Fibroblast of skin of left quadriceps (primary cell): ENCODE data around the gene UCKL1.
"Not testable (repeated sequence)": the region's sequence is repeated elsewhere in the genome, so short reads cannot be mapped to it uniquely, and the experiment has no call there.

Experiments
- DNase-seq, 2 experiments: peaks; one replicate each; pipeline ENCODE4 v3.0.0-alpha.2; 2013; ENCODE audit warnings: low read depth in 2 of 2

UCKL1 gene

GRCh38 chr20:63942969-63943807 lies 13.0 kb downstream of the UCKL1 start:
- DNase-seq, result no peak

- DNase-seq, result no peak
Measured at GRCh38 chr20:63942250-63942951, 13.8 kb downstream of the UCKL1 start.

DNA sequence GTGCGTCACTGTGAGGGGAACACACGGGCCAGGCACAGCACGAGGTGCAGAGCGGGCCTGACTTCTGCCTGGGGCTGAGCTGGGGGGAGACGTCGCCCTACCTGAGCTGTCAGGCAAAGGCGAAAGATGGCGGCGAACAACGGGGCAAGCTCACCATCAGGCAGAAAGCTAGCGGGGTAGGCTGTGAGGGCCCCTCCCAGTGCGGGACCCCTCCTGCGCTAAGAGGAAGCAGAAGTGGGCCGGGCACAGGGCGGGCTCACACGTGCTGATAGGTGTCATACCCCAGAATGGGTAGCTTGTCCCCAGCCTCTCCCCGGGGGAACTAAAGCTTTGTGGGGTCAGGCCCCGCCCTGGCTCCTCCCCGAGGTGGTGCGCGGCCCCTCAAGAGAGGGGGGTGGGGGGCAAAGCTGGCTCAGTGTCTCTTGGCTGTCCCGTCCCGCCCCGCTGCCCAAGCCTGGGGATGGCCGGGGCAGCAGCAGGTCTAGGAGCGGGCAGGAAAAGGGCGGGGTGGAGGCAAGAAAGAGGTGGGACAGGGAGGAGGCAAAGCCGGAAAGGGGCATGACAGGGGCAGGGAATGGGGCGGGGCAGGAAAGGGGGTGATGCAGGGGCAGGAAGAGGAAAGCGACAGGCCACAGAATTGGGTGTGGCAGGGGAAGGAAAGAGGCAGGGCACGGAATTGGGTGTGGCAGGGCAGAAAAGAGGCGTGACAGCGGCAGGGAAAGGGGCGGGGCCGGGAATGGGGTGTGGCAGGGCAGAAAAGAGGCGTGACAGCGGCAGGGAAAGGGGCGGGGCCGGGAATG lies 14.7 kb downstream of the UCKL1 start:
- no peak for DNase-seq

DNA sequence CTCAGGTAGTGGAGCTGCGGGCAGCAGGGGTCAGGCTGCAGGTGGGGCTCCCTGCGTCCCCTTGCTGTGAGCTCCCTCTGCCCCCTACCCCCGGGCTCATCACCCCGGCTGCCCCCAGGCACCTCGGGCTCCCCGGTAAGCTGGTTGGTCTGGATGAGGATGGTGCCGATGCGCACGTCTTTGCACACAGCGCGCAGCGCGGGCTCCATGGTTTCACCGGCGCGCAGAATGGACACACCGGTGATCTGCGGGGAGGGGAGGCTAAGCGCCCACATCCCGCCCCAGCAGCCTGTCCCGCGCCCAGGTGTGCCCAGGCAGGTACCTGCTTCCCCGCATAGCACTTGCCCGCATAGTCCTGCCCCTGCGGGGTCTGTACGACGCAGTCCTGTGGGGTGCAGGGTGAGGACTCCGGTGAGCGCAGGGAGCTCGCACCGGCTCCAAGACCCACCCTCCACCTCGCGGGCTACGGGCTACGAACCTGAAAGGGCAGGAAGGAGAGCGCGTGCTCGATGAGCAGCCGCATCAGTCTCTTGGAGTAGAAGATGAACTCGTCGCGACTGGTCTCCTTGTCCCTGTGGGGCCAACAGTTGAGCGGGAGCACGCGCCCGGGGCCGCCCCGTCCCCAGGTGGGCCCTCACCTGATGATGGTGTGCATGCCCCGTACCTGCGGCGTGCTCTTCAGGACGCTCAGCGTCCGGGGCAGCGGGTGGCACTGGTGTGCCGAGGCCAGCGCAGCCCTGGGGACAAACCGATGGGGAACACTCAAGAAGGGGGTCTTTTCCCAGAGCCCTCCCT lies 15.5 kb downstream of the UCKL1 start:
- no peak for DNase-seq

DNA sequence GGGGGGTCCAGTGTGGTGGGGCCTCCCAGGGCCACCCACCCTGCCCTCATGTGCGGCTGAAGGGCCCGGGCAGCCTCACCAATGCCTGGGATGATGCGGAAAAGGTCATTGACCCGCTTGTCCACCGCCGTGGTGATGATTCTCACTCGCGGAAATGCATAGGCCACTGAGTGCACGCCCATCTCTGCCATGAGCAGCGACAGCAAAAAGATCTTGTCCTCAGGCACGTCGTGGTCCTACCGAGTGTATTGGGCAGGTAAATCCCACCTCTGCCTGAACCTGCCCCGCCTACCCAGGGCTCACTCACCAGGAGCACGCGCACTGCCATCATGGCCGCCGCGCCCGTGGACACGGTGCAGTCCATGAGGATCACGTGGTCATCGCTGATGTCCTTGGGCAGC lies 16.1 kb downstream of the UCKL1 start:
- no peak for DNase-seq

DNA sequence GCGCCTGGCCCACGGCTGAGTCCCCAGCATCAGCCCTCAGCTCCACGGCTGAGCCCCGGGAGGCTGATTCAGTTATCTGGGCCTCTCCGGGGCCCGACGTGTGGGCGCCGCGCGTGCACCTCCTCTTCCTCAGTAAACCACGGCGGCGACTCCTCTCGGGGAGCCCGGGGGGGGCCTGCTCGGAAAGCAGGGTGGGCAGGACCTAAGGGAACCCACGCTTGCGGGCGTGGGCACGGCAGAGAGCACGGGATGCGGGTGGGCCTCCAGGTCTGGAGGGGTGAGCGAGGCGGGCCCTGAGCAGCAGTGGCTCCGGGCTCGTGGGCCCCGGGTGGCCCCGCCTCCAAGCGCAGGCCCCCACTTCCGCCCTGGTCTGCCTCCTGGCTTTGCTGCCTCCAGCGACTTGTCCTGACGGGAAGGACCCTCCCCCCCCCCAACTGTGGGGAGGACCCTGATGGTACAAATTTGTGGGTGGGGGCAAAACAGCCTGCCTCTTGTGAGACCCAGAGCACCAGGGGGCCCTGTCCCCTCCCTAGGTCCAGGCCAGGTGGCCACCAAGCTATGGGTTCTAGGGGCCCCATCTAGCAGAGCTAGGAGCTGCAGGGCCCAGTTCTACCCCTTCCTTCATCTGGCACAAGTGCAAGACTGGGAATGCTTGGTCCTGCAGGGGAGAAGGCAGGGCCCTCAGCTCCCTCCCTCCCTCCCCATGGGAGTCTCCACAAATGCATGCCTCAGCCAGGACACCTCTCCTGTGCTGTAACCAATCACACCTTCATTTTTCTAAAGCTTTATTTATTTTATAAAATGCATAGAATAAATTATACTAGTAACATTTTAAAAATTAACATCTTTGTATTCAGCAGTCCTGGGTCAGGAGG lies 16.9 kb downstream of the UCKL1 start:
- DNase-seq, result no peak

- DNase-seq, result no peak
Measured at GRCh38 chr20:63937596-63937995, 18.6 kb downstream of the UCKL1 start.

- no peak for DNase-seq
Measured at GRCh38 chr20:63935447-63935846, 20.8 kb downstream of the UCKL1 start.

DNA sequence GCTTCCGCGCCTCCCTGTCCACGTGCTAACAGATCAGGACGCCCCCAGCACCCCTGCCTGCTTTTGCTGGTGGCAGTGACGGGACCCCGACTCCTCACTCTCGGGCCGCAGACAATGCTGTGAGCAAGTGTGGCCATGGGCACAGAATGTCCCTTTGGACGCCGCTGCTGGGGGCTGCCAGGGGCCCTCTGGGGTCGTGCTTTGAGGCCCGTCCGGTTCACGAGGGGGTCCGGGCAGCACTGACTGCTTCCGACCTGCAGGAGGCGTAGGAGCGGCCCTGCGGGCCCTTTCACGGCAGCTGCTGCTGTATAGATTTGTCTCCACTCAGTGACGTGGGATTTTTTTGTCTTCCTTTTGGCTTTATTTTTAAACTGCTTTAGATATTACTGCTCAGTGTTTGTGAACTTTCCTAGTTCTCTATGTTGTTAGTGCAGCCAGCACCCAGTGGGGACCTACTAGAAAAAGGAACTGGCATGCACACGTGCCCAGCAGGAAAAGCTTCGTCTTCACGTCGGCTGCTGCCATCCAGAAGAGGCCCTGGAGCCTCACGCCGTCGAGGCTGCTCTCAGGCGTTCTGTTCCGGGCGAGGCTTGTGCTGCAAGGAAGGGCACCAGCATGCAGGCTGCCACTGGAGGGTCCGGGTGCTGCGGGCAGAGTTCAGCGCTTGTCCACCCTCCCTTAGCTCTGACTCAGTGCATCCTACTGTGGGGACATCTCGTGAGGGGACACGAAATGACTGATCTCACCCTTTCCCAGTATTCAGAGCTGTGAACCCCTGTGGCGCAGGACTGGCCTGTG lies 21.7 kb downstream of the UCKL1 start:
- no peak for DNase-seq

- DNase-seq, result no peak
Measured at GRCh38 chr20:63933646-63934045, 22.6 kb downstream of the UCKL1 start.

DNA sequence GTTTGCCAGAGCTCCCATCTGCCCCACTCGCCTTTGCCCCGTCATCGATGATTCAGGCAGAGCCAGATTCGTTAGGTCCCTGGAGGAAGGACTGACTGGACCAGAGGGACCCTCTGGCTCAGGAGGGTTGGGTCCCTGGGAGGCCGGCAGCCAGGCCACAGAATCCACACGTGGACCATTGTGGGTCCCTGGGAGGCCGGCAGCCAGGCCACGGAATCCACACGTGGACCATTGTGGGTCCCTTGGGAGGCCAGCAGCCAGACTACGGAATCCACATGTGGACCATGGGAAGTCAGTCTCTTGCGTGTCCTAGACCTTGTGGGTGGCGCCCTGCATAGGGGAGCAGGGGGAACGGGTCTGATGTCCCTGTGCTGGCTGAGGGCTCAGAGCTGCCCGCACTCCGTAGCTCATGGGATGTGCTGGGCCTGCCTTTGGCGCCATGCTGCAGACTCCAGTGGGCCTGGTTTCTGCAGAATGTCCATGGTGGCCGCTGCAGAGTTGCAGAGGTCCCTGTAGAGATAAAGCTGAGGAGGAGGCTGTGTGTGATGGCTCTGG lies 23.5 kb downstream of the UCKL1 start:
- no peak for DNase-seq

DNA sequence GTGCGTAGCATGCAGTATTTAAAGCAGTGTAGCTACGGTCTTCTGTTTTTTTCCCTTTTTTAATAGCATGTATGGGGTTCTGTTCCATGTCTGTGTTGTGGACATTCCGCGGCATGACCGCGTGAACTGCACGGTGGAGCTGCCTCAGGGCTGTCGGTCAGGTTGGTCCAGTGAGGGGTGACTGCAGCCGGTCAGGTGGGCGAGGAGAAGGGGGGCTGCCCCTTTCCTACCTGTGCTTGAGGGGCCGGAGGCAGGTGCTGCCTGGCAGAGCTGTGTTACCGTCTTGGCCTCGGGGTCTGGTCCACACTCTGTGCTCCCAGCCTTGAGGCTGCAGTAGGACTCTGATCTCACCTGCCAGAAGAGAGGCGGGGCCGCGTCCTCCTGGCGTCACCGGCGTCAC lies 24.5 kb downstream of the UCKL1 start:
- no peak for DNase-seq

DNA sequence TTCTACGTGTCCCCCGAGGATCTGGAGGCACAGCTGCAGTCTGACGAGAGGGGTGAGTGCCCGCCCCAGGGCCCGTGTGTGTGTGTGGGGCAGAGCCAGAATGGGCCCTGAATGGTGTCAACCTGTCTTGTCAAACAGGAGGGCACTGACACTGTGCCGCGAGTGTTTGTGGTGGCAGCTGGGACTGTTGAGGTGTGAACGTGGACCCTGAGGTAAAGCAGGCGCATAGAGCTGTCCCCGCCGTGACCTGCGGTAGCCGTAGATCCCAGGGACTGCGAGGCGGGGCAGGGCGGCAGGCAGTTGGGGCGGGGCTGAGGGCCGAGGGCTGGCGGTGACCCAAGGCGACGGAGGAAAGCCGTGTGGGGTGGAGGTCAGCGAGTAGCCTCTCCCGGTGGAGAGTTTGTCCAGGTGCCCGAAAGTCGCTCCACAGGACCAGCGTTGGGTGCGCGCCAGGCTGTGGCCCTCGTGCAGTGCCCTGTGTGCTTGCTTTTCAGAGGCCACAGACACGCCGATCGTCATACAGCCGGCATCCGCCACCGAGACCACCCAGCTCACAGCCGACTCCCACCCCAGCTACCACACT lies 25.2 kb downstream of the UCKL1 start:
- DNase-seq, result no peak

GRCh38 chr20:63929473-63929883 lies 26.7 kb downstream of the UCKL1 start:
- not testable (repeated sequence) for DNase-seq

GRCh38 chr20:63929071-63929470 lies 27.1 kb downstream of the UCKL1 start:
- no peak for DNase-seq

- no peak for DNase-seq
Measured at GRCh38 chr20:63926298-63926697, 29.9 kb downstream of the UCKL1 start.

DNA sequence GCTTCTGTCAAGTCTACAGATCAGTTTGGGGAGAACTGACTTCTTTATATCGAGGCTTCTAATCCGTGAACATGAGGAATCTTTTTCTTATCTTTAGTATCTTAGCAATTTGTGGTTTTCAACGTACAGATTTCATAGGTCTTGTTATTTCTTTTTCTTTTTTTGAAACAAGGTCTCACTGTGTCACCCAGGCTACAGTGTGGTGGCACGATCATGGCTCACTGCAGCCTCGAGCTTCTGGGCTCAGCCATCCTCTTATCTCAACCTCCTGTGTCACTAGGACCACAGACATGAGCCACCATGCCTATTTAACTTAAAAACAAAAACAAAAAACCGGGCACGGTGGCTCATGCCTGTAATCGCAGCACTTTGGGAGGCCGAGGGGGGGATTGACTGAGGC lies 32.0 kb downstream of the UCKL1 start:
- no peak for DNase-seq

DNA sequence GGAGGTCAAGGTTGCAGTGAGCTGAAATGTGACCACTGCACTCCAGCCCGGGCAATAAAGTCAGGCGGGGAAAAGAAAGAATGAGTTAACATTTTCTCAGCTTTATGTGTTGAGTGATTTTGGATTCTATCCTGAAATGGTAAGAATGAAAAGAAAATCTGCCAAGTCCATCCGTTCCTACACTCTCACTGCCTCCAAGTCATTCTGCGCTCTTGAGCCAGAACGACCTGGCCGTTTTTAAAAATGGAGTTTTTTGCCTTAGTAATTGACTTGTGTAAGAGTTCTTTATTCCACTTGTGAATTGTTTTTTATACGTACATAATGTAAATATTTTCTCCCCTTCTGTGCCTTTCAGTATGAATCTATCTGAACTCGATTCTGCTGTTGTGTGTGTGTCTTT lies 32.6 kb downstream of the UCKL1 start:
- DNase-seq, result no peak

- no peak for DNase-seq
Measured at GRCh38 chr20:63920226-63920625, 36.0 kb downstream of the UCKL1 start.
